ENCODE measurements around the gene KLHL11. TPM values are rescaled to one million over a fixed set of nuclear protein-coding genes. Genes with fewer than 3 reads are reported as not detected.

Gene KLHL11
- total and polyA plus RNA-seq, 4 donors: 0.68 to 12.6 (median 7.1) TPM

DNA sequence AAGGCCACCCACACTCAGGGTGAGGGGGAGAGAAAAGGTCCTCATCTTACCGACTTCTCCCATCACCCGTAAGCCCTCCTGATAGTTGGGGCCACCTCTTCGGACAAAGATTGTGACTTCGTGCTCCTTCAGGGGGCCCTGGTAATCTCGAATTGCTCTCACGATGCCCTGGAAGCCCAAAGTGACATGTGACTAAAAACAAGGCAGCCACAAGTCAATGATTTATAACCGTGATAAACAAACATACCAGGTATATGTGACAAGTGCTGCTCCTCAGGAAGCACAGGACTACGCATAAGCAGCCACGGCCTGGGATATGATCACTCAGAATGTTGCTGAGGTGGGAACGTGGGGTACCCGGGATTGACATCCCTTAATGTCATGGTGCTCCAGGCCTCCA, 36.4 kb upstream of the KLHL11 start:
- Histone ChIP-seq H3K27me3 (ENCODE audit: control insufficient read depth in 4 of 4, insufficient read depth in 4 of 4, low read length in 3 of 4) (no peaks in the 10 kb centered on the region), H3K9ac (ENCODE audit: low read depth in 1 of 2, low read length in 2 of 2) (no peak overlapping the region), H3K36me3 (ENCODE audit: control insufficient read depth in 4 of 4, insufficient read depth in 3 of 4, low read depth in 1 of 4, low read length in 3 of 4) (peaks cover 10 to 79% (median 46%) of the 10 kb centered on the region in 4 donors), H3K4me3 (ENCODE audit: low read depth in 1 of 3, low read length in 3 of 3) (no peak overlapping the region), H3K27ac (ENCODE audit: low read depth in 1 of 2, low read length in 2 of 2) (no peak overlapping the region), H3K4me1 (ENCODE audit: control insufficient read depth in 4 of 4, insufficient read depth in 4 of 4, low read length in 3 of 4) (no peaks in the 10 kb centered on the region), H3K9me3 (ENCODE audit: control insufficient read depth in 4 of 4, low read length in 3 of 4) (no peaks in the 10 kb centered on the region)
- WGBS: 78% methylated on average over 11 of the region's 11 CpGs
- no peak for DNase-seq (ENCODE audit: low spot score)
- TF ChIP-seq FOXA1 (IDR thresholded peaks at IDR 0.05): no peak
- TF ChIP-seq HNF4G (IDR thresholded peaks at IDR 0.05): no peak
- no peak for TF ChIP-seq EGR1 (IDR thresholded peaks at IDR 0.05; ENCODE audit: low read depth in 2 of 2)
- TF ChIP-seq, protein P1, sequence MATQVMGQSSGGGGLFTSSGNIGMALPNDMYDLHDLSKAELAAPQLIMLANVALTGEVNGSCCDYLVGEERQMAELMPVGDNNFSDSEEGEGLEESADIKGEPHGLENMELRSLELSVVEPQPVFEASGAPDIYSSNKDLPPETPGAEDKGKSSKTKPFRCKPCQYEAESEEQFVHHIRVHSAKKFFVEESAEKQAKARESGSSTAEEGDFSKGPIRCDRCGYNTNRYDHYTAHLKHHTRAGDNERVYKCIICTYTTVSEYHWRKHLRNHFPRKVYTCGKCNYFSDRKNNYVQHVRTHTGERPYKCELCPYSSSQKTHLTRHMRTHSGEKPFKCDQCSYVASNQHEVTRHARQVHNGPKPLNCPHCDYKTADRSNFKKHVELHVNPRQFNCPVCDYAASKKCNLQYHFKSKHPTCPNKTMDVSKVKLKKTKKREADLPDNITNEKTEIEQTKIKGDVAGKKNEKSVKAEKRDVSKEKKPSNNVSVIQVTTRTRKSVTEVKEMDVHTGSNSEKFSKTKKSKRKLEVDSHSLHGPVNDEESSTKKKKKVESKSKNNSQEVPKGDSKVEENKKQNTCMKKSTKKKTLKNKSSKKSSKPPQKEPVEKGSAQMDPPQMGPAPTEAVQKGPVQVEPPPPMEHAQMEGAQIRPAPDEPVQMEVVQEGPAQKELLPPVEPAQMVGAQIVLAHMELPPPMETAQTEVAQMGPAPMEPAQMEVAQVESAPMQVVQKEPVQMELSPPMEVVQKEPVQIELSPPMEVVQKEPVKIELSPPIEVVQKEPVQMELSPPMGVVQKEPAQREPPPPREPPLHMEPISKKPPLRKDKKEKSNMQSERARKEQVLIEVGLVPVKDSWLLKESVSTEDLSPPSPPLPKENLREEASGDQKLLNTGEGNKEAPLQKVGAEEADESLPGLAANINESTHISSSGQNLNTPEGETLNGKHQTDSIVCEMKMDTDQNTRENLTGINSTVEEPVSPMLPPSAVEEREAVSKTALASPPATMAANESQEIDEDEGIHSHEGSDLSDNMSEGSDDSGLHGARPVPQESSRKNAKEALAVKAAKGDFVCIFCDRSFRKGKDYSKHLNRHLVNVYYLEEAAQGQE (IDR thresholded peaks at IDR 0.05): no peak

- H3K27ac ChIP-seq (ENCODE audit: low read depth in 1 of 2, low read length in 2 of 2): no peak overlapping the region
- 92% methylated on average over 6 of the region's 6 CpGs for WGBS
- H3K36me3 ChIP-seq (ENCODE audit: control insufficient read depth in 4 of 4, insufficient read depth in 3 of 4, low read depth in 1 of 4, low read length in 3 of 4): peaks cover 6 to 71% (median 32%) of the 10 kb centered on the region in 4 donors
- no peak overlapping the region for H3K4me3 ChIP-seq (ENCODE audit: low read depth in 1 of 3, low read length in 3 of 3)
- no peak overlapping the region for H3K9ac ChIP-seq (ENCODE audit: low read depth in 1 of 2, low read length in 2 of 2)
- peaks cover 3 to 18% (median 13%) of the 10 kb centered on the region in 4 donors for H3K4me1 ChIP-seq (ENCODE audit: control insufficient read depth in 4 of 4, insufficient read depth in 4 of 4, low read length in 3 of 4)
- no peak for DNase-seq (ENCODE audit: low spot score)
- no peaks in the 10 kb centered on the region for H3K9me3 ChIP-seq (ENCODE audit: control insufficient read depth in 4 of 4, low read length in 3 of 4)
- no peaks in the 10 kb centered on the region for H3K27me3 ChIP-seq (ENCODE audit: control insufficient read depth in 4 of 4, insufficient read depth in 4 of 4, low read length in 3 of 4)
- TF ChIP-seq JUND (IDR thresholded peaks at IDR 0.05) (no peak), GABPA (IDR thresholded peaks at IDR 0.05 in 1 of 2, conservative IDR thresholded peaks at IDR 0.05 in 1 of 2) (no peak), RAD21 (IDR thresholded peaks at IDR 0.05) (no peak), HNF4A (conservative IDR thresholded peaks at IDR 0.05) (no peak), ATF3 (IDR thresholded peaks at IDR 0.05) (no peak), NR2F2 (IDR thresholded peaks at IDR 0.05) (no peak), FOXA2 (IDR thresholded peaks at IDR 0.05) (no peak), RXRA (IDR thresholded peaks at IDR 0.05) (no peak)
- TF ChIP-seq, protein P1 (IDR thresholded peaks at IDR 0.05): no peak
Measured at GRCh38 chr17:41896726-41897125, 31.5 kb upstream of the KLHL11 start.

Data from liver (tissue), 9 donors.